Measurements from ENCODE around the gene NHSL2. TPM values are rescaled to one million over a fixed set of nuclear protein-coding genes. Genes with fewer than 3 reads are reported as not detected.
"Not testable (repeated sequence)": the region's sequence is repeated elsewhere in the genome, so short reads cannot be mapped to it uniquely, and the experiment has no call there.

NHSL2 gene
- total RNA-seq (ENCODE audit: low replicate concordance) = 3.9 and 4.0 TPM in 2 replicates

DNA sequence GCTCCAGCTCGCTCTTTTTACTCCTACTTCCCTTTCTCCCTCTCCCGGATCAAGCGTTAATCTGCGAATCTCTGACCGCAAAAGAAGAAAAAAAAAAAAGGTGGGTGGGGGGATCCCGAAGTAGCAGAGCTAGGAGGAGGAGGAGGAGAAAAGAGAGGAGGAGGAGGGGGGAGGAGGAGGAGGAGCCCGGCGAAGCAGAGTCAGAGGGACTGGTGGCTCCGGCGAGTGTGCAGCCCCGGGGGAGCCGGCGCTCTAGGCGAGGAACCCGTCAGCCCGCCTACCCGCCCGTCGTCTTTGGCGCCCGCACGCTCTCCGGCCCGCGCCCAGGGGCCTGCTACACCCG, at the start of gene NHSL2:
NHSL2 (plus strand) TSS at position 203 of the 343 bp plus-strand sequence.
- no peak within 1 kb of the TSS for H3K27ac ChIP-seq
- no peaks in the 10 kb centered on the region for H3K36me3 ChIP-seq
- H3K4me1 Mint-ChIP-seq = peaks cover 16% of the 10 kb centered on the region
- H3K36me3 Mint-ChIP-seq = no peaks in the 10 kb centered on the region
- peak within 1 kb of the TSS; percentile 73 for H3K4me3 ChIP-seq
- peak within 1 kb of the TSS; percentile 76 for H3K4me2 ChIP-seq
- H3K79me2 ChIP-seq (ENCODE audit: low read depth) = no peaks in the 10 kb centered on the region
- TF ChIP-seq EZH2 (IDR thresholded peaks at IDR 0.05) (no peak), EZH2phosphoT487 (IDR thresholded peaks at IDR 0.05) (no peak)
- TF ChIP-seq, protein P1, sequence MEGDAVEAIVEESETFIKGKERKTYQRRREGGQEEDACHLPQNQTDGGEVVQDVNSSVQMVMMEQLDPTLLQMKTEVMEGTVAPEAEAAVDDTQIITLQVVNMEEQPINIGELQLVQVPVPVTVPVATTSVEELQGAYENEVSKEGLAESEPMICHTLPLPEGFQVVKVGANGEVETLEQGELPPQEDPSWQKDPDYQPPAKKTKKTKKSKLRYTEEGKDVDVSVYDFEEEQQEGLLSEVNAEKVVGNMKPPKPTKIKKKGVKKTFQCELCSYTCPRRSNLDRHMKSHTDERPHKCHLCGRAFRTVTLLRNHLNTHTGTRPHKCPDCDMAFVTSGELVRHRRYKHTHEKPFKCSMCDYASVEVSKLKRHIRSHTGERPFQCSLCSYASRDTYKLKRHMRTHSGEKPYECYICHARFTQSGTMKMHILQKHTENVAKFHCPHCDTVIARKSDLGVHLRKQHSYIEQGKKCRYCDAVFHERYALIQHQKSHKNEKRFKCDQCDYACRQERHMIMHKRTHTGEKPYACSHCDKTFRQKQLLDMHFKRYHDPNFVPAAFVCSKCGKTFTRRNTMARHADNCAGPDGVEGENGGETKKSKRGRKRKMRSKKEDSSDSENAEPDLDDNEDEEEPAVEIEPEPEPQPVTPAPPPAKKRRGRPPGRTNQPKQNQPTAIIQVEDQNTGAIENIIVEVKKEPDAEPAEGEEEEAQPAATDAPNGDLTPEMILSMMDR (IDR thresholded peaks at IDR 0.05) = no peak
- H3K4me1 ChIP-seq = no peaks in the 10 kb centered on the region
- peaks cover 3% of the 10 kb centered on the region for H3F3A ChIP-seq (ENCODE audit: low read depth)
- H3K9me3 ChIP-seq (ENCODE audit: low read depth) = no peaks in the 10 kb centered on the region
- peak within 1 kb of the TSS; percentile 24 for H2AFZ ChIP-seq (replicated peaks)
- H3K4me3 Mint-ChIP-seq = peak within 1 kb of the TSS; percentile 89
- DNase-seq (ENCODE audit: low spot score) = peak; percentile 73
- H4K20me1 ChIP-seq (ENCODE audit: low read depth) = peaks cover 3% of the 10 kb centered on the region
- no peak within 1 kb of the TSS for H3K27ac Mint-ChIP-seq
- no peak within 1 kb of the TSS for H3K9ac ChIP-seq
- H3K9me3 Mint-ChIP-seq = peaks cover 5% of the 10 kb centered on the region
- no peaks in the 10 kb centered on the region for H3K27me3 ChIP-seq
- H3K27me3 Mint-ChIP-seq (ENCODE audit: insufficient read depth, low read depth) = no peaks in the 10 kb centered on the region

DNA sequence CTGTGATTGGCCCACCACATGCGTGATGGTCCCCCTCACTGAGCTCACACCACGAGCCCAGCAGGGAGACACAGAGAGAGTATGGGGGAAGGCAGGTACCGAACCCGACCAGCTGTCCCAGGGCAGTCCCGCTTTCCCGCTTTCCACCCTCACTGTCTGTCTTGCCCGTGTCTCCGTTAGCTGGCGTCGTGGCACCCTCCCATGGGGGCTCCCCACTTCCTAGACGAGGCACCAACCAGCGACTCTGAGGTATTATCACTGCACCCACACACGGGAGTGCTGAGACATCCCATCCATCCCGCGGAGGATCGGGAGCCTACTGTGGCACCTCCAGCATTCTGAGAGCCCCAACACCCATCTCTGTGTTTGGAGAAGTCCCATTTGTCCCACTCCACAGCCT, 43.0 kb upstream of the NHSL2 start:
- Mint-ChIP-seq H3K27ac (no peak overlapping the region), H3K36me3 (no peaks in the 10 kb centered on the region), H3K4me3 (no peak overlapping the region), H3K9me3 (peaks cover 10% of the 10 kb centered on the region), H3K4me1 (no peaks in the 10 kb centered on the region), H3K27me3 (ENCODE audit: insufficient read depth, low read depth) (no peaks in the 10 kb centered on the region)
- Histone ChIP-seq H3F3A (ENCODE audit: low read depth) (no peaks in the 10 kb centered on the region), H2AFZ (replicated peaks) (no peak overlapping the region), H3K9me3 (ENCODE audit: low read depth) (no peaks in the 10 kb centered on the region), H3K4me3 (no peak overlapping the region), H3K9ac (no peak overlapping the region), H3K79me2 (ENCODE audit: low read depth) (no peaks in the 10 kb centered on the region), H3K27me3 (no peaks in the 10 kb centered on the region), H4K20me1 (ENCODE audit: low read depth) (no peaks in the 10 kb centered on the region), H3K4me2 (no peak overlapping the region), H3K4me1 (no peaks in the 10 kb centered on the region), H3K36me3 (no peaks in the 10 kb centered on the region), H3K27ac (no peak overlapping the region)
- no peak for DNase-seq (ENCODE audit: low spot score)
- no peak for TF ChIP-seq EZH2phosphoT487 (IDR thresholded peaks at IDR 0.05)
- no peak for TF ChIP-seq EZH2 (IDR thresholded peaks at IDR 0.05)
- TF ChIP-seq, protein P1 (IDR thresholded peaks at IDR 0.05) = no peak

DNA sequence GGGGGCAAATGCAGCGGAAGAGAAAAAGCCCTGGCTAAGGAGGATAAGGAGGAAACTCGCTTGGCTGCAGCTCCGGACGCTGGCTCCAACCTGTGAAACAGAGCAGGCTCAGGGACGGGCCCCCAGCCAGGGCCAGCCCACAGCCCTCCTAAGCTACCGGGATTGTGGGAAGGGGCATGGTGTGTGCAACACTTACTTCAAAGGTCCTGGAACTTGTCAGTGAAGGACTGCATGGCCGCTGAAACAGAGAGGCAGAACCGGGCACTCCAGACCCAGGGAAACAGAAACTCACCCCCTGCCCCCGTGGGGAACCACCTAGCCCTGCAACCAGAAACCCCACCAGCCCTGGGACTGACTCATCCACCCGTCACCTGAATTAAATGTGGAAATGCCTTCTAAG, 41.1 kb upstream of the NHSL2 start:
- not testable (repeated sequence) for H2AFZ ChIP-seq (replicated peaks); H3K4me1 Mint-ChIP-seq; H3F3A ChIP-seq (ENCODE audit: low read depth); H3K79me2 ChIP-seq (ENCODE audit: low read depth); H3K9ac ChIP-seq; H3K27ac ChIP-seq; H4K20me1 ChIP-seq (ENCODE audit: low read depth); H3K27ac Mint-ChIP-seq; H3K36me3 ChIP-seq; H3K9me3 ChIP-seq (ENCODE audit: low read depth); H3K4me3 ChIP-seq; H3K4me1 ChIP-seq; H3K27me3 Mint-ChIP-seq (ENCODE audit: insufficient read depth, low read depth); H3K4me3 Mint-ChIP-seq; DNase-seq (ENCODE audit: low spot score); H3K4me2 ChIP-seq; H3K36me3 Mint-ChIP-seq; H3K27me3 ChIP-seq
- H3K9me3 Mint-ChIP-seq = peaks cover 17% of the 10 kb centered on the region

GRCh38 chrX:71870208-71871098, 40.2 kb upstream of the NHSL2 start:
- H3K9me3 Mint-ChIP-seq = peaks cover 20% of the 10 kb centered on the region
- no peak overlapping the region for H3K4me2 ChIP-seq
- no peaks in the 10 kb centered on the region for H3K36me3 Mint-ChIP-seq

More at GRCh38 chrX:71870208-71871098, 40.2 kb upstream of the NHSL2 start:
- Histone ChIP-seq H3F3A (ENCODE audit: low read depth) (no peaks in the 10 kb centered on the region), H3K27me3 (no peaks in the 10 kb centered on the region), H3K4me1 (no peaks in the 10 kb centered on the region), H3K4me3 (no peak overlapping the region), H3K9me3 (ENCODE audit: low read depth) (no peaks in the 10 kb centered on the region), H2AFZ (replicated peaks) (no peak overlapping the region), H3K9ac (no peak overlapping the region), H3K36me3 (no peaks in the 10 kb centered on the region), H3K27ac (no peak overlapping the region), H3K79me2 (ENCODE audit: low read depth) (no peaks in the 10 kb centered on the region), H4K20me1 (ENCODE audit: low read depth) (no peaks in the 10 kb centered on the region)
- H3K4me1 Mint-ChIP-seq = no peaks in the 10 kb centered on the region
- no peak overlapping the region for H3K27ac Mint-ChIP-seq
- no peak for TF ChIP-seq EZH2phosphoT487 (IDR thresholded peaks at IDR 0.05)
- TF ChIP-seq EZH2 (IDR thresholded peaks at IDR 0.05) = no peak
- TF ChIP-seq, protein P1 (IDR thresholded peaks at IDR 0.05) = peak; percentile 56
- DNase-seq (ENCODE audit: low spot score) = peak; percentile 55
- no peak overlapping the region for H3K4me3 Mint-ChIP-seq
- H3K27me3 Mint-ChIP-seq (ENCODE audit: insufficient read depth, low read depth) = peaks cover 3% of the 10 kb centered on the region
